ENCODE measurements around the gene GANC. TPM values are rescaled to one million over a fixed set of nuclear protein-coding genes. Genes with fewer than 3 reads are reported as not detected.
A peak's percentile ranks its signal among the peaks of the same experiment; 100 is the strongest.
"Not testable (repeated sequence)": the region's sequence is repeated elsewhere in the genome, so short reads cannot be mapped to it uniquely, and the experiment has no call there.

Gene GANC, protein sequence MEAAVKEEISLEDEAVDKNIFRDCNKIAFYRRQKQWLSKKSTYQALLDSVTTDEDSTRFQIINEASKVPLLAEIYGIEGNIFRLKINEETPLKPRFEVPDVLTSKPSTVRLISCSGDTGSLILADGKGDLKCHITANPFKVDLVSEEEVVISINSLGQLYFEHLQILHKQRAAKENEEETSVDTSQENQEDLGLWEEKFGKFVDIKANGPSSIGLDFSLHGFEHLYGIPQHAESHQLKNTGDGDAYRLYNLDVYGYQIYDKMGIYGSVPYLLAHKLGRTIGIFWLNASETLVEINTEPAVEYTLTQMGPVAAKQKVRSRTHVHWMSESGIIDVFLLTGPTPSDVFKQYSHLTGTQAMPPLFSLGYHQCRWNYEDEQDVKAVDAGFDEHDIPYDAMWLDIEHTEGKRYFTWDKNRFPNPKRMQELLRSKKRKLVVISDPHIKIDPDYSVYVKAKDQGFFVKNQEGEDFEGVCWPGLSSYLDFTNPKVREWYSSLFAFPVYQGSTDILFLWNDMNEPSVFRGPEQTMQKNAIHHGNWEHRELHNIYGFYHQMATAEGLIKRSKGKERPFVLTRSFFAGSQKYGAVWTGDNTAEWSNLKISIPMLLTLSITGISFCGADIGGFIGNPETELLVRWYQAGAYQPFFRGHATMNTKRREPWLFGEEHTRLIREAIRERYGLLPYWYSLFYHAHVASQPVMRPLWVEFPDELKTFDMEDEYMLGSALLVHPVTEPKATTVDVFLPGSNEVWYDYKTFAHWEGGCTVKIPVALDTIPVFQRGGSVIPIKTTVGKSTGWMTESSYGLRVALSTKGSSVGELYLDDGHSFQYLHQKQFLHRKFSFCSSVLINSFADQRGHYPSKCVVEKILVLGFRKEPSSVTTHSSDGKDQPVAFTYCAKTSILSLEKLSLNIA (N-terminal part only)
- total RNA-seq (10 to 100 TPM; 31.3 to 57.2 (median 45.4) TPM), polyA plus RNA-seq (10 to 100 TPM; 14.0 to 16.3 TPM), total RNA-seq (46.4 reads per million, percentile 69 among the genes with 10 or more reads in this experiment)

DNA sequence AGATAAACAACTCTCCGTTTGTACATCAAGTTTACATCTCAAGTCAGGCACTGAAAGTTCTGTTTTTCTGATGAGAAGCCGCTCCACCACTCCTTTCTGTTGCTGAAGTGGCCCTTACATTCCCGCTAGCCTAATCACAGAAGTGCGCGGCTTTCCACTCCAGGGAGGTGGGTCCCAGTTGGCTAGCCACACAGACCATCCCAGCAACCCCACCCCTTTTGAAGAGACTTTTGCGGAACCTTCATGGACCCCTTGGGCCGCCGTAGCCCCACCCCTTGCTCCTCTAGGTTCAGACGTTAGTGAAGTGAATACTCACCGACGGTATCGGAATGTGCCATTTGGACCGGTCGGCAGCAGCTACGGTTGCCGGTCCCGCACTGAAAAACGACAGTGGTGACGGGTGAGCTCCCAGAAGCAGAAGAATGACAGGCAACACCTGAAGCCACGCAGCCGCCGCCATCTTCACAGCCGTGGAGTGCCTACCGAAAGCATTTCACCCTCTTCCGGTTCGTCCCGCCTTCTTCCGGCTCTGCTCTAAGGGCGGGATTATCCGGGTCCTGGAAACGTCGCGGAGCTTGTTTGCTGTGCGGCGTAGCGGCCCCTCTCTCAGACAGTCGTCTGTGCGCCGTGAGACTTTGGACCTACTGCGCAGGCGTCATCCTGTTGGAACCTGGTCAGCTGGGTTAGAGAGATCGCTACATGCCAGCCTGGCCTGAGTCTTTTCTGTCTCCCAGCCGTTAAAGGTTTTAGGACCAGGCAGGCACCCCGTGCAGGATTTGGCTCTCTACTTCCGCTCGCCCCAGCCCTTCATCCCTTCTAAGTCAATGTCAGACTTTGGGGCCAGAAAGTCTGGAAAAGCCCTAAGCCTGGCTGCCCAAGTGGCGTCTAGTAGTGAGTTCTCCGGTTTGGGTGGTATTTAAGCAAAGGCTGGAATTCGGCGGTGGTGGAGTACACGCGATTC lies at the start of gene GANC, which contains the start of gene TMEM87A:
TSS of gene GANC (plus strand) at position 263 of the 961 bp plus-strand sequence. CDS start 1,281 bp downstream, outside the sequence.
TSS of gene TMEM87A (minus strand) at position 495 of the 961 bp plus-strand sequence. CDS start at position 460, 35 bp downstream.
- CTCF ChIA-PET, result interaction anchor here (0.6 kb wide), 1 partner anchor 73 kb away, joined by 3 read pairs; no protein-coding TSS in a partner anchor
- Histone ChIP-seq H3K27ac (ENCODE audit: low read depth, low read length) (peak within 1 kb of the TSS; percentile 94), H3K4me1 (ENCODE audit: control insufficient read depth in 2 of 2, insufficient read depth in 2 of 2, low read length in 2 of 2) (peaks cover 25 to 26% of the 10 kb centered on the region in 2 donors), H3K36me3 (ENCODE audit: control insufficient read depth in 2 of 3, insufficient read depth in 3 of 3, low read length in 3 of 3) (peaks cover 0 to 9% (median 0%) of the 10 kb centered on the region in 3 experiments), H3K27me3 (ENCODE audit: control insufficient read depth in 2 of 2, insufficient read depth in 2 of 2, low read length in 2 of 2) (no peaks in the 10 kb centered on the region), H3K9me3 (ENCODE audit: control insufficient read depth in 2 of 3, low read length in 3 of 3) (no peaks in the 10 kb centered on the region), H3K4me3 (ENCODE audit: low read length) (peak within 1 kb of the TSS; percentile 71)
- peaks cover 30 to 76% (median 67%) of the 10 kb centered on the region in 7 donors for H3K4me1 Mint-ChIP-seq
- peak; percentile 70 to 96 (median 94) for DNase-seq
- H3K36me3 Mint-ChIP-seq, result peaks cover 0 to 14% (median 5%) of the 10 kb centered on the region in 5 donors
- H3K9me3 Mint-ChIP-seq, result peaks cover 0 to 1% (median 0%) of the 10 kb centered on the region in 11 donors
- peak; percentile 95 for ATAC-seq
- H3K4me3 Mint-ChIP-seq, result peak within 1 kb of the TSS; percentile 91 to 100 (median 97)
- H3K27me3 Mint-ChIP-seq, result no peaks in the 10 kb centered on the region
- H3K27ac Mint-ChIP-seq, result peak within 1 kb of the TSS; percentile 97 to 100 (median 100)
- intact Hi-C loops (cut with micrococcal nuclease), result loop anchor here (1.0 to 10.0 kb wide), 27 partner anchors 65 to 1708 kb away; partner anchors contain the start of genes HAUS2 (in 2 of the 2), INO80 (in 2 of the 2), LCMT2 (in 2 of the 2) and LRRC57 (in 2 of the 2)
- POLR2A ChIA-PET, result interaction anchor here (0.6 to 1.8 kb wide), 21 partner anchors 9 to 1701 kb away, joined by 3 to 17 read pairs (median 4); partner anchors contain the start of genes INO80, SNAP23, STARD9 and VPS39

DNA sequence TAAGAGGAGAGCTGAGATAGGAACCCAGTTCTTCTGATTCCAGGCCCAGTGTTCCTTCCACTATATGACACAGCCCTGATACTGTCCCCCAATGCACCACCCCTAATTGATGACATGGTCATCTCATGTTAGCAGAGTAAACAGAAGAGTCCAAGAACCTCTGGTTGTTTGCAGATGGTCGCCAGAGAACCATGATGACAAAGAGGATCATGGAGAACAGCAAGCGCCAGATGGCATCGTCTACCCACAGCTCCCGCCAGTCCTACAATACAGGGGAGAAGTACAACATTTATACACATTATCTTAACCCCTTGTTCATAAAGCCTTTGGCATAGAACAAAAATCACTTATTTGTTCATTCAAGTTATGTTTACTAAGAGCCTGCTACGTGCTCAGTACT lies 46.4 kb upstream of the GANC start:
- Histone ChIP-seq H3K9me3 (ENCODE audit: control insufficient read depth in 2 of 3, low read length in 3 of 3) (no peaks in the 10 kb centered on the region), H3K27me3 (ENCODE audit: control insufficient read depth in 2 of 2, insufficient read depth in 2 of 2, low read length in 2 of 2) (no peaks in the 10 kb centered on the region), H3K36me3 (ENCODE audit: control insufficient read depth in 2 of 3, insufficient read depth in 3 of 3, low read length in 3 of 3) (peaks cover 15 to 61% (median 21%) of the 10 kb centered on the region in 3 experiments), H3K27ac (ENCODE audit: low read depth, low read length) (no peak overlapping the region), H3K4me3 (ENCODE audit: low read length) (no peak overlapping the region), H3K4me1 (ENCODE audit: control insufficient read depth in 2 of 2, insufficient read depth in 2 of 2, low read length in 2 of 2) (no peaks in the 10 kb centered on the region)
- DNase-seq, result no peak
- Mint-ChIP-seq H3K9me3 (no peaks in the 10 kb centered on the region), H3K27ac (peak overlapping the region in 1 of 9 donors; percentile 48), H3K4me1 (peaks cover 0 to 3% (median 0%) of the 10 kb centered on the region in 7 donors), H3K4me3 (no peak overlapping the region), H3K27me3 (no peaks in the 10 kb centered on the region), H3K36me3 (peaks cover 5 to 48% (median 18%) of the 10 kb centered on the region in 5 donors)
- intact Hi-C loops (cut with micrococcal nuclease), result no loop called here
- ChIA-PET POLR2A (interaction anchor here (0.6 to 1.4 kb wide), 3 partner anchors 20 to 1385 kb away, joined by 3 to 4 read pairs (median 4); no protein-coding TSS in a partner anchor), CTCF (no interaction called here)
- ATAC-seq, result no peak

DNA sequence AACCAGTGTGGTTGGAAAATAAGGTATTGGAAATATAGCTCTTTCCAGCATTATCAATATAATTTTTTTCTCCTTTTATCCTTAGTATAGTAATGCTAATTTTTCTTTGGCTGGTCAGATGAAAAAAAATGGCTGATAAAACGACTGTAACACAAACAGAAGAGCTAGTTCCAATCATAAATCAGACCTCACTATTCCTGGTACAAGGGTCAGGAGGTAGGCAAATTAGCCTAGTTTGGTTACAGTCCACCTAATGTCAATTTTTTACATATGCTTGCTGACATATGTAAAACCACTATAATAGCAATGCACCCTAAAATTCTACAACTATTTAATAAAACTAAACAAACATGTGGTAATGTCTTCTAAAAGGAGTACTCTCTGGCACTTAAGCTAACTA lies 45.0 kb upstream of the GANC start:
- POLR2A ChIA-PET, result no interaction called here
- H3K36me3 ChIP-seq (ENCODE audit: control insufficient read depth in 2 of 3, insufficient read depth in 3 of 3, low read length in 3 of 3), result peaks cover 15 to 67% (median 21%) of the 10 kb centered on the region in 3 experiments
- no peak overlapping the region for H3K27ac Mint-ChIP-seq

DNA sequence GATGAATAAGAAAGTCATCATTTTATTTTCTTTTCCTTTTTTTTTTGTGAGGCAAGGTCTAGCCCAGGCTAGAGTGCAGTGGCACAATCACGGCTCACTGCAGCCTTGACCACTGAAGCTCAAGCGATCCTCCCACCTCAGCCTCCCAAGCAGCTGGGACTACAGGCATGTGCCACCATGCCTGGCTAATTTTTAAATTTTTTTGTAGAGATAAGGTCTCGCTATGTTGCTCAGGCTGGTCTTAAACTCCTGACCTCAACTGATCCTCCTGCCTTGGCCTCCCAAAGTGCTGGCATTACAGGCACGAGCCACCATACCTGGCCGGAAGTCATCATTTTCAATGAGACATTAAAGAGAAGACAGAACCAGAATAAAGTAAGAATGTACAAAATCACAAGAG lies 44.0 kb upstream of the GANC start:
- peaks cover 5 to 48% (median 20%) of the 10 kb centered on the region in 5 donors for H3K36me3 Mint-ChIP-seq
- H3K4me3 Mint-ChIP-seq; H3K27me3 ChIP-seq (ENCODE audit: control insufficient read depth in 2 of 2, insufficient read depth in 2 of 2, low read length in 2 of 2); H3K27me3 Mint-ChIP-seq; H3K27ac ChIP-seq (ENCODE audit: low read depth, low read length); POLR2A ChIA-PET; H3K4me3 ChIP-seq (ENCODE audit: low read length); ATAC-seq; H3K4me1 Mint-ChIP-seq; H3K4me1 ChIP-seq (ENCODE audit: control insufficient read depth in 2 of 2, insufficient read depth in 2 of 2, low read length in 2 of 2); H3K9me3 Mint-ChIP-seq; intact Hi-C loops (cut with micrococcal nuclease); H3K27ac Mint-ChIP-seq; H3K9me3 ChIP-seq (ENCODE audit: control insufficient read depth in 2 of 3, low read length in 3 of 3); CTCF ChIA-PET; DNase-seq: not testable (repeated sequence)
- peaks cover 15 to 71% (median 17%) of the 10 kb centered on the region in 3 experiments for H3K36me3 ChIP-seq (ENCODE audit: control insufficient read depth in 2 of 3, insufficient read depth in 3 of 3, low read length in 3 of 3)

More for the DNA sequence above, 45.0 kb upstream of the GANC start:
- H3K9me3 ChIP-seq (ENCODE audit: control insufficient read depth in 2 of 3, low read length in 3 of 3), result no peaks in the 10 kb centered on the region
- H3K27ac ChIP-seq (ENCODE audit: low read depth, low read length), result no peak overlapping the region
- DNase-seq (no peak), ATAC-seq (no peak)
- no peaks in the 10 kb centered on the region for H3K4me1 ChIP-seq (ENCODE audit: control insufficient read depth in 2 of 2, insufficient read depth in 2 of 2, low read length in 2 of 2)
- Mint-ChIP-seq H3K27me3 (no peaks in the 10 kb centered on the region), H3K4me3 (no peak overlapping the region), H3K36me3 (peaks cover 5 to 54% (median 20%) of the 10 kb centered on the region in 5 donors), H3K4me1 (peaks cover 0 to 3% (median 0%) of the 10 kb centered on the region in 7 donors), H3K9me3 (no peaks in the 10 kb centered on the region)
- CTCF ChIA-PET, result no interaction called here
- no peak overlapping the region for H3K4me3 ChIP-seq (ENCODE audit: low read length)
- no peaks in the 10 kb centered on the region for H3K27me3 ChIP-seq (ENCODE audit: control insufficient read depth in 2 of 2, insufficient read depth in 2 of 2, low read length in 2 of 2)
- intact Hi-C loops (cut with micrococcal nuclease), result no loop called here

DNA sequence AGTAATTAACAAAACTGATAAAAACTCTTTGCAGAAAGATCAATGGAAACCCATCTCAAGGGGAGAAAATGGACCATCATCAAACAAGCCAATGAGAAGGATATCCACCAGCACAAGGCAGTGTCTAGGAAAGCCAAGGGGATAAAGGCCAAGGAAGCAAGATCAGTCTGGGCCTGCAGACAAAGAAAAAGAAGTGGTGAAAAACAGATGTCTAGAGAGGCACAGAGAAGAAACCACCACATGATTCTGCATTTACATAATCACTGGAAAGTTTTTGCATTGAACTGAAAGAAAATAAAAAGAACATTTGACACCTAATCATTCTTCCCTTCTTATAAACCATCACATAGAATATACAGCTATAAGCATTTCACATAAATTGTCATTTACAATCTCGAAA lies 41.9 kb upstream of the GANC start:
- Mint-ChIP-seq H3K9me3 (no peaks in the 10 kb centered on the region), H3K4me1 (peaks cover 0 to 6% (median 0%) of the 10 kb centered on the region in 7 donors), H3K27ac (peak overlapping the region in 2 of 9 donors; percentile 55 to 57), H3K4me3 (no peak overlapping the region), H3K36me3 (peaks cover 9 to 41% (median 20%) of the 10 kb centered on the region in 5 donors), H3K27me3 (no peaks in the 10 kb centered on the region)
- intact Hi-C loops (cut with micrococcal nuclease), result no loop called here
- DNase-seq, result no peak
- Histone ChIP-seq H3K36me3 (ENCODE audit: control insufficient read depth in 2 of 3, insufficient read depth in 3 of 3, low read length in 3 of 3) (peaks cover 4 to 72% (median 11%) of the 10 kb centered on the region in 3 experiments), H3K9me3 (ENCODE audit: control insufficient read depth in 2 of 3, low read length in 3 of 3) (no peaks in the 10 kb centered on the region), H3K27me3 (ENCODE audit: control insufficient read depth in 2 of 2, insufficient read depth in 2 of 2, low read length in 2 of 2) (no peaks in the 10 kb centered on the region), H3K4me3 (ENCODE audit: low read length) (no peak overlapping the region), H3K27ac (ENCODE audit: low read depth, low read length) (no peak overlapping the region), H3K4me1 (ENCODE audit: control insufficient read depth in 2 of 2, insufficient read depth in 2 of 2, low read length in 2 of 2) (no peaks in the 10 kb centered on the region)
- ChIA-PET CTCF (no interaction called here), POLR2A (no interaction called here)
- no peak for ATAC-seq
